CD4-positive, alpha-beta T cell (primary cell): Measurements from ENCODE around the gene CD83. TPM values are rescaled to one million over a fixed set of nuclear protein-coding genes. Genes with fewer than 3 reads are reported as not detected.
A peak's percentile ranks its signal among the peaks of the same experiment; 100 is the strongest.

ENCODE experiments used
- ATAC-seq: fragments of 200-7000 bp; cut with Tn5 transposase; one replicate; pipeline ENCODE4 v1.10.0; 2022; ENCODE audit warnings: mild to moderate bottlenecking; ENCODE audit not compliant: poor library complexity
- CTCF ChIA-PET: fragments of 350-600 bp; sonication (Branson Sonifier 250); formaldehyde crosslinking; loops from one replicate; lab custom pipeline; 2021; ENCODE audit warnings: antibody characterized with exemption, inconsistent platforms; lab: Charles Lee
- POLR2A ChIA-PET: fragments of 350-600 bp; sonication (Branson Sonifier 250); formaldehyde crosslinking; loops from one replicate; lab custom pipeline; 2021; ENCODE audit warnings: antibody characterized with exemption, inconsistent platforms; lab: Charles Lee
- DNase-seq, 14 experiments: peaks; one replicate each; pipeline ENCODE4 v3.0.0-alpha.2; 2013 to 2020; ENCODE audit warnings: mixed read lengths in 2 of 14
- H3K27ac ChIP-seq, 2 donors: one replicate each; pipeline versions ENCODE4 v1.5.1 to v1.7.0; 2013; ENCODE audit warnings: low read length in 2 of 2, low read depth in 1 of 2, mild to moderate bottlenecking in 1 of 2
- H3K27me3 ChIP-seq, 2 experiments: 1 replicate in 1 of 2; 2 replicates in 1 of 2; pipeline versions ENCODE4 v1.6.1 to v1.7.0; 2013; ENCODE audit warnings: low read length in 2 of 2, control low read depth in 1 of 2, mild to moderate bottlenecking in 1 of 2, moderate library complexity in 1 of 2; ENCODE audit not compliant: insufficient read depth in 2 of 2, control insufficient read depth in 1 of 2
- H3K36me3 ChIP-seq: one replicate; pipeline ENCODE4 v1.6.1; 2013; ENCODE audit warnings: low read length, control low read depth; ENCODE audit not compliant: insufficient read depth
- H3K4me1 ChIP-seq: one replicate; pipeline ENCODE4 v1.6.1; 2013; ENCODE audit warnings: low read length, control low read depth; ENCODE audit not compliant: insufficient read depth
- H3K4me3 ChIP-seq: one replicate; pipeline ENCODE4 v1.5.1; 2013; ENCODE audit warnings: mild to moderate bottlenecking, low read length, moderate library complexity
- H3K9me3 ChIP-seq, 2 experiments: 1 replicate in 1 of 2; 2 replicates in 1 of 2; pipeline versions ENCODE4 v1.6.1 to v1.7.0; 2013; ENCODE audit warnings: low read length in 2 of 2, mild to moderate bottlenecking in 2 of 2, control low read depth in 1 of 2, moderate library complexity in 1 of 2; ENCODE audit not compliant: control insufficient read depth in 1 of 2, insufficient read depth in 1 of 2
- H3K27ac Mint-ChIP-seq: one replicate; pipeline ENCODE4 v1.8.0; 2020; ENCODE audit warnings: mixed read lengths
- H3K27me3 Mint-ChIP-seq: one replicate; pipeline ENCODE4 v1.8.0; 2021; ENCODE audit warnings: mixed read lengths
- H3K36me3 Mint-ChIP-seq: one replicate; pipeline ENCODE4 v1.8.0; 2021; ENCODE audit warnings: low read depth, mixed read lengths
- H3K4me1 Mint-ChIP-seq: one replicate; pipeline ENCODE4 v1.8.0; 2021; ENCODE audit warnings: low read depth, mixed read lengths
- H3K4me3 Mint-ChIP-seq: one replicate; pipeline ENCODE4 v1.8.0; 2020; ENCODE audit warnings: mild to moderate bottlenecking, mixed read lengths
- H3K9me3 Mint-ChIP-seq: one replicate; pipeline ENCODE4 v1.8.0; 2020; ENCODE audit warnings: mixed read lengths
- intact Hi-C, 2 experiments: fragments of 100-400 bp; cut with DNase I in 1 of 2; cut with micrococcal nuclease in 1 of 2; formaldehyde crosslinking; loops; one replicate each; pipeline versions ENCODE4 v1.15.1 to v1.9.0; 2023 to 2025; cut with DNase I, micrococcal nuclease
- polyA plus RNA-seq, 2 donors: library from polyadenylated mRNA; unstranded; fragments of 120-200 nt; gene quantifications; one replicate each; pipeline ENCODE4 v1.2.1, GENCODE V29; 2013
- total RNA-seq, 174 experiments: library from RNA in 2 of 174; stranded (reverse) in 2 of 174; gene quantifications; one replicate each; pipeline ENCODE4 v1.2.3 and lab custom pipeline; 2021 to 2026
- TF ChIP-seq, protein P1 (sequence below): fragments of 200-600 bp; IDR thresholded peaks from one replicate; pipeline ENCODE4 v1.8.0; 2022; ENCODE audit warnings: antibody characterized with exemption, mild to moderate bottlenecking

The CD83 gene, protein sequence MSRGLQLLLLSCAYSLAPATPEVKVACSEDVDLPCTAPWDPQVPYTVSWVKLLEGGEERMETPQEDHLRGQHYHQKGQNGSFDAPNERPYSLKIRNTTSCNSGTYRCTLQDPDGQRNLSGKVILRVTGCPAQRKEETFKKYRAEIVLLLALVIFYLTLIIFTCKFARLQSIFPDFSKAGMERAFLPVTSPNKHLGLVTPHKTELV
- total RNA-seq = 10 to 100 TPM; 35.3 to 36.4 TPM
- polyA plus RNA-seq (2013, experiment 1 of 2) = 5.8 TPM
- polyA plus RNA-seq (2013, experiment 2 of 2) = 17.8 TPM
- 6.2 to 437 (median 64.1) reads per million in 172 experiments for total RNA-seq (lab: John Stamatoyannopoulos, UW)

DNA sequence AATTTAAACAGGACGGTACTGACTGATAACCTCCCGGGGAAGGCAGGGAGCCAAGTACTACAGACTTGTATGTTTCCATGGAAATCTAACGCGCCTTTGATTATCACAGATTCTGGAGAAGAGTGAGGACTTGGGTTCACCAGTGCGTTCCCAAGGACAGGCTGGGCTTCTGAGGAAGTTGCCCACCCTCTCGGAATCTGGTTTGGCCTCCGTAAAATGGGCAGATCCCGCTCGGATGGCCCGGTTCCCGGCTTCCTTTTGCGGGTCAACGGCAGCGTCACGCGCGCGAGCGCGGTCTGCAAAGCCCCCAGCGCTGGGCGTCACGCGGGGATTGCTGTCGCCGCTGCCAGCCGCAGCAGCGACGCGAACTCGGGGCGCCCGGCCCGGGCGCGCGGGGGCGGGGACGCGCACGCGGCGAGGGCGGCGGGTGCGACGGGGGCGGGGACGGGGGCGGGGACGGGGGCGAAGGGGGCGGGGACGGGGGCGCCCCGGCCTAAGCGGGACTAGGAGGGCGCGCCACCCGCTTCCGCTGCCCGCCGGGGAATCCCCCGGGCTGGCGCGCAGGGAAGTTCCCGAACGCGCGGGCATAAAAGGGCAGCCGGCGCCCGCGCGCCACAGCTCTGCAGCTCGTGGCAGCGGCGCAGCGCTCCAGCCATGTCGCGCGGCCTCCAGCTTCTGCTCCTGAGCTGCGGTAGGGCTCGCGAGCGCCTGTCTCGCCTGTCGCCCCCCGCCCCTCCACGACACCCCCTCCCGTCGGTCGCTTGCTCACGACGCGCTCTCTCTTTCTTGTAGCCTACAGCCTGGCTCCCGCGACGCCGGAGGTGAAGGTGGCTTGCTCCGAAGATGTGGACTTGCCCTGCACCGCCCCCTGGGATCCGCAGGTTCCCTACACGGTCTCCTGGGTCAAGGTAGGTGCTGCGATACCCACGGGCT lies at the start of gene CD83:
Gene CD83, plus strand, starts transcription at position 615 of the 933 bp plus-strand sequence. Its CDS starts 40 bp downstream, at position 655.
- H3K9me3 Mint-ChIP-seq = no peaks in the 10 kb centered on the region
- Histone ChIP-seq H3K27ac (peak within 1 kb of the TSS; percentile 64 to 76), H3K27me3 (no peaks in the 10 kb centered on the region), H3K9me3 (no peaks in the 10 kb centered on the region), H3K4me3 (peak within 1 kb of the TSS; percentile 98), H3K36me3 (peaks cover 4% of the 10 kb centered on the region), H3K4me1 (peaks cover 19% of the 10 kb centered on the region)
- H3K36me3 Mint-ChIP-seq = peaks cover 26% of the 10 kb centered on the region
- DNase-seq (peak; percentile 65 to 97 (median 82)), ATAC-seq (peak; percentile 96)
- TF ChIP-seq, protein P1, sequence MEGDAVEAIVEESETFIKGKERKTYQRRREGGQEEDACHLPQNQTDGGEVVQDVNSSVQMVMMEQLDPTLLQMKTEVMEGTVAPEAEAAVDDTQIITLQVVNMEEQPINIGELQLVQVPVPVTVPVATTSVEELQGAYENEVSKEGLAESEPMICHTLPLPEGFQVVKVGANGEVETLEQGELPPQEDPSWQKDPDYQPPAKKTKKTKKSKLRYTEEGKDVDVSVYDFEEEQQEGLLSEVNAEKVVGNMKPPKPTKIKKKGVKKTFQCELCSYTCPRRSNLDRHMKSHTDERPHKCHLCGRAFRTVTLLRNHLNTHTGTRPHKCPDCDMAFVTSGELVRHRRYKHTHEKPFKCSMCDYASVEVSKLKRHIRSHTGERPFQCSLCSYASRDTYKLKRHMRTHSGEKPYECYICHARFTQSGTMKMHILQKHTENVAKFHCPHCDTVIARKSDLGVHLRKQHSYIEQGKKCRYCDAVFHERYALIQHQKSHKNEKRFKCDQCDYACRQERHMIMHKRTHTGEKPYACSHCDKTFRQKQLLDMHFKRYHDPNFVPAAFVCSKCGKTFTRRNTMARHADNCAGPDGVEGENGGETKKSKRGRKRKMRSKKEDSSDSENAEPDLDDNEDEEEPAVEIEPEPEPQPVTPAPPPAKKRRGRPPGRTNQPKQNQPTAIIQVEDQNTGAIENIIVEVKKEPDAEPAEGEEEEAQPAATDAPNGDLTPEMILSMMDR = no peak
- intact Hi-C loops = loop anchor here in 1 of 2 experiments (1.0 to 10.0 kb wide), 8 partner anchors 95 to 1545 kb away; partner anchors contain the start of genes DTNBP1, GFOD1, JARID2 and MCUR1
- no peaks in the 10 kb centered on the region for H3K27me3 Mint-ChIP-seq
- ChIA-PET POLR2A (interaction anchor here (0.6 to 3.8 kb wide), 5 partner anchors 9 to 543 kb away, joined by 3 to 14 read pairs (median 5); partner anchors contain the start of gene SIRT5), CTCF (interaction anchor here (0.8 kb wide), 1 partner anchor 51 kb away, joined by 3 read pairs; no protein-coding TSS in a partner anchor)
- peak within 1 kb of the TSS; percentile 94 for H3K27ac Mint-ChIP-seq
- H3K4me1 Mint-ChIP-seq = peaks cover 48% of the 10 kb centered on the region
- peak within 1 kb of the TSS; percentile 96 for H3K4me3 Mint-ChIP-seq

DNA sequence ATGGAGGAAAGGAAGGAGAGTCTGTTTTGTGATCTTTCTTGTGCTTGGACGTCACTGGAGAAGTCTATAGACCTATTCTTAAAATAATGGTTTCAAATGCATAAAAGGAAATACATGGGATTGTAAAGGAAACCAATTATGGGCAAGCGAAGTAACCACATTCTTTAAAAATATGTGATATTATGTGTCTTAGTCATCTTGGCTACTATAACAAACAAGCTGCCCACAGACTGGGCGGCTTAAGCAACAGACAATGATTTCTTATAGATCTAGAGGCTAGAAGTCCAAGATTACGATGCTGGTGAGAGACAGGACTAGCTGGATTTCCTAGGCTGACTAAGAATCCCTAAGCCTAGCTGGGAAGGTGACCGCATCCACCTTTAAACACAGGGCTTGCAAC lies 49.4 kb upstream of the CD83 start:
- ATAC-seq = no peak

DNA sequence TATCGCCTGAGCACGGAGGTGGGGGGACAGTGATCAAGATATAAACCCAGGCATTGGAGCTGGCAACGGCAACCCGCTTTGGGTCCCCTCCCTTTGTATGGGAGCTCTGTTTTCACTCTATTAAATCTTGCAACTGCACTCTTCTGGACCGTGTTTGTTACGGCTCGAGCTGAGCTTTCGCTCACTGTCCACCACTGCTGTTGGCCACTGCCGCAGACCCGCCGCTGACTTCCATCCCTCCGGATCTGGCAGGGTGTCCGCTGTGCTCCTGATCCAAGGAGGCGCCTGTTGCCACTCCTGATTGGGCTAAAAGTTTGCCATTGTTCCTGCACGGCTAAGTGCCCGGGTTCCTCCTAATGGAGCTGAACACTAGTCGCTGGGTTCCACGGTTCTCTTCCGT lies 48.9 kb upstream of the CD83 start:
- no peak overlapping the region for H3K4me3 ChIP-seq
- ATAC-seq (no peak), DNase-seq (no peak)
- no peaks in the 10 kb centered on the region for H3K9me3 ChIP-seq
- no peaks in the 10 kb centered on the region for H3K27me3 Mint-ChIP-seq
- no peaks in the 10 kb centered on the region for H3K9me3 Mint-ChIP-seq
- ChIA-PET CTCF (no interaction called here), POLR2A (no interaction called here)
- no peak overlapping the region for H3K27ac Mint-ChIP-seq
- no peak overlapping the region for H3K4me3 Mint-ChIP-seq
- TF ChIP-seq, protein P1 = no peak
- no peak overlapping the region for H3K27ac ChIP-seq
- H3K4me1 ChIP-seq = no peaks in the 10 kb centered on the region
- intact Hi-C loops = loop anchor here (5.0 to 10.0 kb wide), 4 partner anchors 156 to 1174 kb away; no protein-coding TSS in a partner anchor
- H3K4me1 Mint-ChIP-seq = peaks cover 4% of the 10 kb centered on the region
- no peaks in the 10 kb centered on the region for H3K36me3 ChIP-seq
- H3K36me3 Mint-ChIP-seq = no peaks in the 10 kb centered on the region
- no peaks in the 10 kb centered on the region for H3K27me3 ChIP-seq

More for the DNA sequence above, 49.4 kb upstream of the CD83 start:
- Mint-ChIP-seq H3K27me3 (peaks cover 3% of the 10 kb centered on the region), H3K36me3 (no peaks in the 10 kb centered on the region), H3K4me1 (no peaks in the 10 kb centered on the region), H3K9me3 (no peaks in the 10 kb centered on the region), H3K4me3 (no peak overlapping the region), H3K27ac (no peak overlapping the region)
- intact Hi-C loops = loop anchor here (5.0 to 10.0 kb wide), 4 partner anchors 156 to 1173 kb away; no protein-coding TSS in a partner anchor
- ChIA-PET CTCF (no interaction called here), POLR2A (no interaction called here)
- H3K9me3 ChIP-seq = no peaks in the 10 kb centered on the region
- TF ChIP-seq, protein P1 = no peak
- no peaks in the 10 kb centered on the region for H3K36me3 ChIP-seq
- no peak for DNase-seq
- no peak overlapping the region for H3K4me3 ChIP-seq
- no peak overlapping the region for H3K27ac ChIP-seq
- H3K4me1 ChIP-seq = no peaks in the 10 kb centered on the region
- no peaks in the 10 kb centered on the region for H3K27me3 ChIP-seq
